ENCODE results near the gene RC3H1.

DNA sequence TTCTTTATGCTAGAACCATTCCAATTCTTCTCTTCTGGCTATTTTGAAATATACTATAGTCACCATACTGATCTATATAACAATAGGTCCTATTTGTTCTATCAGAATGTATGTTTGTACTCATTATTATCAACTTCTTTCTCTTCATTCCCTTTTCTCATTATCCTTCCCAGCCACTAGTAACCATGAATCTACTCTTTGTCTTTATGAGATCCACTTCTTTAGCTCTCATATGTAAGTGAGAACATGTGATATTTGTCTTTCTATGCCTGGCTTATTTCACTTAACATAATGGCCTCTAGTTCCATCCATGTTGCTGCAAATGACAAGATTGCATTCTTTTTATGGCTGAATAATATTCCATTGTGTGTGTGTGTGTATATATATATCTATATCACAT is 31.7 kb upstream of the RC3H1 start:
- TF ChIP-seq, protein P1, sequence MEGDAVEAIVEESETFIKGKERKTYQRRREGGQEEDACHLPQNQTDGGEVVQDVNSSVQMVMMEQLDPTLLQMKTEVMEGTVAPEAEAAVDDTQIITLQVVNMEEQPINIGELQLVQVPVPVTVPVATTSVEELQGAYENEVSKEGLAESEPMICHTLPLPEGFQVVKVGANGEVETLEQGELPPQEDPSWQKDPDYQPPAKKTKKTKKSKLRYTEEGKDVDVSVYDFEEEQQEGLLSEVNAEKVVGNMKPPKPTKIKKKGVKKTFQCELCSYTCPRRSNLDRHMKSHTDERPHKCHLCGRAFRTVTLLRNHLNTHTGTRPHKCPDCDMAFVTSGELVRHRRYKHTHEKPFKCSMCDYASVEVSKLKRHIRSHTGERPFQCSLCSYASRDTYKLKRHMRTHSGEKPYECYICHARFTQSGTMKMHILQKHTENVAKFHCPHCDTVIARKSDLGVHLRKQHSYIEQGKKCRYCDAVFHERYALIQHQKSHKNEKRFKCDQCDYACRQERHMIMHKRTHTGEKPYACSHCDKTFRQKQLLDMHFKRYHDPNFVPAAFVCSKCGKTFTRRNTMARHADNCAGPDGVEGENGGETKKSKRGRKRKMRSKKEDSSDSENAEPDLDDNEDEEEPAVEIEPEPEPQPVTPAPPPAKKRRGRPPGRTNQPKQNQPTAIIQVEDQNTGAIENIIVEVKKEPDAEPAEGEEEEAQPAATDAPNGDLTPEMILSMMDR (IDR thresholded peaks at IDR 0.05; ENCODE audit: low read length) = no peak
- TF ChIP-seq EZH2 (optimal IDR thresholded peaks at IDR 0.05; ENCODE audit: low read depth, low read length) = no peak

Data from MM.1S (cell line).